NOMO-1 treated with DMSO at 0.1 percent for 48 hours (cell line): Measurements from ENCODE around the gene BGLAP.

ENCODE experiments used
- DNase-seq: peaks from one replicate; lab custom pipeline; 2025; ENCODE audit not compliant: unreplicated experiment; lab: John Stamatoyannopoulos, UW

Gene BGLAP

GRCh38 chr1:156289857-156290256 is 47.9 kb downstream of the BGLAP start:
- no peak for DNase-seq

GRCh38 chr1:156291226-156292061 is 49.5 kb downstream of the BGLAP start:
- no peak for DNase-seq
